OCI-LY3 (cell line): ENCODE data around the gene GCAT.

Experiments
- H2AFZ ChIP-seq: fragments of 200-600, 300-600 bp; shearing (Covaris generic); 2 replicates; pipeline ENCODE4 v1.6.0; 2014; ENCODE audit warnings: antibody characterized with exemption, low read depth, low read length
- H3K27ac ChIP-seq: fragments of 200-600, 300-600 bp; sonication (generic); 2 replicates; pipeline ENCODE4 v1.5.1; 2014; ENCODE audit warnings: mild to moderate bottlenecking, low read length, moderate library complexity, mixed read lengths
- H3K27me3 ChIP-seq: fragments of 200-600, 300-600 bp; sonication (generic); 2 replicates; pipeline ENCODE4 v1.6.1; 2014; ENCODE audit warnings: low read depth, low read length, mixed read lengths
- H3K36me3 ChIP-seq: fragments of 200-600, 300-600 bp; sonication (generic); replicated peaks from 2 replicates; pipeline ENCODE3; 2014; ENCODE audit warnings: low read depth, low read length, mixed read lengths
- H3K4me1 ChIP-seq: fragments of 300-600, 200-600 bp; sonication (generic); 2 replicates; pipeline ENCODE4 v1.6.1; 2014; ENCODE audit warnings: low read length, mixed read lengths
- H3K4me2 ChIP-seq: fragments of 200-600, 300-600 bp; sonication (generic); 2 replicates; pipeline ENCODE4 v1.6.1; 2014; ENCODE audit warnings: low read length, mixed read lengths
- H3K4me3 ChIP-seq: fragments of 300-600, 200-600 bp; sonication (generic); 2 replicates; pipeline ENCODE4 v1.5.1; 2014; ENCODE audit warnings: antibody characterized with exemption, mild to moderate bottlenecking, low read length, moderate library complexity
- H3K79me2 ChIP-seq: fragments of 300-600, 200-600 bp; shearing (Covaris generic); 2 replicates; pipeline ENCODE4 v1.6.1; 2014; ENCODE audit warnings: mild to moderate bottlenecking, low read length, mixed read lengths
- H3K9ac ChIP-seq: fragments of 300-600, 200-600 bp; shearing (Covaris generic); 2 replicates; pipeline ENCODE4 v1.6.0; 2014; ENCODE audit warnings: mild to moderate bottlenecking, low read length, moderate library complexity
- H3K9me3 ChIP-seq: fragments of 200-600, 300-600 bp; shearing (Covaris generic); 2 replicates; pipeline ENCODE4 v1.6.1; 2014; ENCODE audit warnings: low read length, mixed read lengths; ENCODE audit not compliant: insufficient read depth
- H4K20me1 ChIP-seq: fragments of 200-600, 300-600 bp; sonication (generic); 2 replicates; pipeline ENCODE4 v1.6.1; 2016; ENCODE audit warnings: low read length, mixed read lengths; ENCODE audit not compliant: insufficient read depth
- EZH2phosphoT487 ChIP-seq: fragments of 200-600 bp; shearing (Covaris generic); IDR thresholded peaks from 2 replicates; pipeline ENCODE4 v1.6.1; 2018; ENCODE audit warnings: antibody characterized with exemption, mixed run types, low read depth
- TF ChIP-seq, protein P1 (sequence below): fragments of 200-600, 300-600 bp; sonication (generic); IDR thresholded peaks from 2 replicates; pipeline ENCODE4 v1.5.1; 2014; ENCODE audit warnings: antibody characterized with exemption, low read length, low read depth

The GCAT gene

DNA sequence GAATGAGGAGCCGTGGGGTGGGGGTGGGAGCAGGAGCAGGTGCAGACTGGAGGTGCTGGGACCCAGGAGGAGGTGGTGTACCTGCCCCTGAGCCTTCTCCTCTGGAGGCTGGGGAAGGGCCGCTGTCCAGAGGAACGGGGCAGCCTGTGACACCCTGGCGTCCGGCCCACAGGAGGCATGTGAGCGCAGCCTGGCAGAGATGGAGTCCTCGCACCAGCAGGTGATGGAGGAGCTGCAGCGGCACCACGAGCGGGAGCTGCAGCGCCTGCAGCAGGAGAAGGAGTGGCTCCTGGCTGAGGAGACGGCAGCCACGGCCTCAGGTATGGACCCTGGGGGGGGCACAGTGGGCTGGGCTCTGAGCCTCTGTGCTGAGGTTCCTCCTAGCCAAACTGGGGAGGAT, 42.2 kb upstream of the GCAT start:
- Histone ChIP-seq H2AFZ (no peak overlapping the region), H3K27ac (no peak overlapping the region), H4K20me1 (no peaks in the 10 kb centered on the region), H3K79me2 (no peaks in the 10 kb centered on the region), H3K27me3 (no peaks in the 10 kb centered on the region), H3K4me3 (no peak overlapping the region), H3K36me3 (peaks cover 8% of the 10 kb centered on the region), H3K9ac (no peak overlapping the region), H3K9me3 (no peaks in the 10 kb centered on the region), H3K4me1 (peaks cover 9% of the 10 kb centered on the region), H3K4me2 (no peak overlapping the region)
- TF ChIP-seq, protein P1, sequence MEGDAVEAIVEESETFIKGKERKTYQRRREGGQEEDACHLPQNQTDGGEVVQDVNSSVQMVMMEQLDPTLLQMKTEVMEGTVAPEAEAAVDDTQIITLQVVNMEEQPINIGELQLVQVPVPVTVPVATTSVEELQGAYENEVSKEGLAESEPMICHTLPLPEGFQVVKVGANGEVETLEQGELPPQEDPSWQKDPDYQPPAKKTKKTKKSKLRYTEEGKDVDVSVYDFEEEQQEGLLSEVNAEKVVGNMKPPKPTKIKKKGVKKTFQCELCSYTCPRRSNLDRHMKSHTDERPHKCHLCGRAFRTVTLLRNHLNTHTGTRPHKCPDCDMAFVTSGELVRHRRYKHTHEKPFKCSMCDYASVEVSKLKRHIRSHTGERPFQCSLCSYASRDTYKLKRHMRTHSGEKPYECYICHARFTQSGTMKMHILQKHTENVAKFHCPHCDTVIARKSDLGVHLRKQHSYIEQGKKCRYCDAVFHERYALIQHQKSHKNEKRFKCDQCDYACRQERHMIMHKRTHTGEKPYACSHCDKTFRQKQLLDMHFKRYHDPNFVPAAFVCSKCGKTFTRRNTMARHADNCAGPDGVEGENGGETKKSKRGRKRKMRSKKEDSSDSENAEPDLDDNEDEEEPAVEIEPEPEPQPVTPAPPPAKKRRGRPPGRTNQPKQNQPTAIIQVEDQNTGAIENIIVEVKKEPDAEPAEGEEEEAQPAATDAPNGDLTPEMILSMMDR: no peak
- TF ChIP-seq EZH2phosphoT487: no peak

DNA sequence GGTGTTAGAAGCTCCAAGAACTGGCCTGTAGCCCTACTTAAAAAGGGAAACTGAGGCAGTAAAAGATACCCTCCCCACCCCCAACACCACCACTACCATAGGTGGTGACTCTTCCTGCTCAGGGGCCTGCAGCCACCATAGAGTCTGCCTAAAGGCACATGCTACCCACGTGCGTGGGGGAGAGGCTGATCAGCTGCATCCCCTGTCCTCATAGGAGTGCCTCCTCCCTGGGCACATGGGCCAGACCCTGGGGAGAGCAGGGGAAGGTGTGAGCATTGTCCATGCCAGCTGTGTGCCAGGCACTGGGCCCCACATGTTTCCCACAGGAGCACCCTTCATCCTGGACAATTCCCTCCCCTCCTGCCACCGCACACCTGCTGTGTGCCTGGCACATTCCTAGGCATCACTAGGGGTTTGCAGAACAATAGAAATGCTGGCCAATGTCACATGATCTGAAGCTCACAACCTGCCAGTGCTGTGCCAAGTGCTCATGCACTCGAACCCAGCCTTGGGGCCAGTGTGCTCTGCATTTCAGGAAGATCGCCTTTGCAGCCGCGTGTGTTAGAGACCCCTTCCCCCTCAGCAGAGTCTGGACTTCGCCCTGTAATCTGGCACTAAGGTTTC, 41.7 kb upstream of the GCAT start:
- H3K79me2 ChIP-seq: no peaks in the 10 kb centered on the region
- no peaks in the 10 kb centered on the region for H3K27me3 ChIP-seq
- peaks cover 9% of the 10 kb centered on the region for H3K4me1 ChIP-seq
- no peak overlapping the region for H3K9ac ChIP-seq
- no peaks in the 10 kb centered on the region for H3K9me3 ChIP-seq
- no peaks in the 10 kb centered on the region for H4K20me1 ChIP-seq
- no peak overlapping the region for H3K4me3 ChIP-seq
- H3K36me3 ChIP-seq: peaks cover 8% of the 10 kb centered on the region
- TF ChIP-seq EZH2phosphoT487: no peak
- TF ChIP-seq, protein P1: no peak
- no peak overlapping the region for H3K4me2 ChIP-seq
- no peak overlapping the region for H3K27ac ChIP-seq
- no peak overlapping the region for H2AFZ ChIP-seq

- Histone ChIP-seq H4K20me1 (no peaks in the 10 kb centered on the region), H3K27ac (no peak overlapping the region), H3K9me3 (no peaks in the 10 kb centered on the region), H3K79me2 (no peaks in the 10 kb centered on the region), H3K27me3 (no peaks in the 10 kb centered on the region), H3K4me3 (no peak overlapping the region), H3K4me1 (peaks cover 9% of the 10 kb centered on the region), H2AFZ (no peak overlapping the region), H3K4me2 (no peak overlapping the region), H3K36me3 (peaks cover 8% of the 10 kb centered on the region), H3K9ac (no peak overlapping the region)
- no peak for TF ChIP-seq EZH2phosphoT487
- TF ChIP-seq, protein P1: 0 out of 2 replicates have a peak, but pooled peaks have one; percentile 16
These were observed 39.5 kb upstream of the GCAT start for GRCh38 chr22:37768273-37768672.

DNA sequence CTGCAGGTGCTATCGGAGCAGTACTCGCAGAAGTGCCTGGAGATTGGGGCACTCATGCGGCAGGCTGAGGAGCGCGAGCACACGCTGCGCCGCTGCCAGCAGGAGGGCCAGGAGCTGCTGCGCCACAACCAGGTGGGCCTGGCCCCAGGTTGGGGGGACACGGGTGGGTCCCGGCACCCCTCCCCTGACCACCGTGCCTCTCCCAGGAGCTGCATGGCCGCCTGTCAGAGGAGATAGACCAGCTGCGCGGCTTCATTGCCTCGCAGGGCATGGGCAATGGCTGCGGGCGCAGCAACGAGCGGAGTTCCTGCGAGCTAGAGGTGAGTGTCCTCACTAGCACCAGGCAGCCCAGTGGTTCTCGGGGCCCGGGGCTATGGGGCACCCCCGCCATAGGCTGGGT, 38.7 kb upstream of the GCAT start:
- peaks cover 3% of the 10 kb centered on the region for H3K36me3 ChIP-seq
- no peaks in the 10 kb centered on the region for H3K79me2 ChIP-seq
- no peaks in the 10 kb centered on the region for H4K20me1 ChIP-seq
- no peak overlapping the region for H2AFZ ChIP-seq
- no peak overlapping the region for H3K9ac ChIP-seq
- TF ChIP-seq EZH2phosphoT487: no peak
- TF ChIP-seq, protein P1: no peak
- peaks cover 8% of the 10 kb centered on the region for H3K4me1 ChIP-seq
- H3K4me3 ChIP-seq: no peak overlapping the region
- no peaks in the 10 kb centered on the region for H3K9me3 ChIP-seq
- no peaks in the 10 kb centered on the region for H3K27me3 ChIP-seq
- no peak overlapping the region for H3K4me2 ChIP-seq
- no peak overlapping the region for H3K27ac ChIP-seq
